Trophoblast cell (in vitro differentiated cells and primary cell): ENCODE measurements around the gene MT1A.

Experiments used
- DNase-seq, 2 donors: peaks; one replicate each; pipeline ENCODE4 v3.0.0-alpha.2; 2016
- H2AFZ ChIP-seq: 2 replicates; pipeline ENCODE4 v1.6.1; 2013; ENCODE audit warnings: low read length, moderate library complexity, mild to moderate bottlenecking; ENCODE audit not compliant: insufficient read depth, poor library complexity
- H2AK5ac ChIP-seq: 2 replicates; pipeline ENCODE4 v1.6.1; 2013; ENCODE audit warnings: mild to moderate bottlenecking, low read length
- H2BK120ac ChIP-seq: 2 replicates; pipeline ENCODE4 v1.6.1; 2013; ENCODE audit warnings: low read length, mild to moderate bottlenecking, moderate library complexity; ENCODE audit not compliant: insufficient read depth, poor library complexity
- H2BK12ac ChIP-seq: 2 replicates; pipeline ENCODE4 v1.6.1; 2013; ENCODE audit warnings: mild to moderate bottlenecking, low read length, moderate library complexity
- H2BK5ac ChIP-seq: 2 replicates; pipeline ENCODE4 v1.6.1; 2013; ENCODE audit warnings: low read length, low read depth, moderate library complexity, mild to moderate bottlenecking; ENCODE audit not compliant: poor library complexity
- H3K14ac ChIP-seq: 2 replicates; pipeline ENCODE4 v1.6.1; 2013; ENCODE audit warnings: mild to moderate bottlenecking, low read length
- H3K18ac ChIP-seq: 2 replicates; pipeline ENCODE4 v1.6.1; 2013; ENCODE audit warnings: mild to moderate bottlenecking, low read length
- H3K23ac ChIP-seq: 2 replicates; pipeline ENCODE4 v1.6.1; 2013; ENCODE audit warnings: low read length
- H3K27ac ChIP-seq: 2 replicates; pipeline ENCODE4 v1.5.1; 2013; ENCODE audit warnings: low read depth, mild to moderate bottlenecking, inconsistent platforms, low read length, moderate library complexity
- H3K27me3 ChIP-seq: 2 replicates; pipeline ENCODE4 v1.6.1; 2013; ENCODE audit warnings: inconsistent platforms, mild to moderate bottlenecking, low read length, moderate library complexity; ENCODE audit not compliant: insufficient read depth
- H3K36me3 ChIP-seq, 2 experiments: 1 replicate in 1 of 2; 2 replicates in 1 of 2; pipeline ENCODE4 v1.6.1; 2013; ENCODE audit warnings: low read length in 2 of 2, mild to moderate bottlenecking in 2 of 2, moderate library complexity in 1 of 2; ENCODE audit not compliant: insufficient read depth in 2 of 2, control insufficient read depth in 1 of 2
- H3K4ac ChIP-seq: 2 replicates; pipeline ENCODE4 v1.6.1; 2013; ENCODE audit warnings: low read depth, mild to moderate bottlenecking, low read length, moderate library complexity
- H3K4me1 ChIP-seq, 2 experiments: 1 replicate in 1 of 2; 2 replicates in 1 of 2; pipeline ENCODE4 v1.6.1; 2013; ENCODE audit warnings: low read length in 2 of 2, mild to moderate bottlenecking in 2 of 2, moderate library complexity in 1 of 2; ENCODE audit not compliant: insufficient read depth in 2 of 2, control insufficient read depth in 1 of 2
- H3K4me2 ChIP-seq: 2 replicates; pipeline ENCODE4 v1.6.1; 2013; ENCODE audit warnings: inconsistent platforms, mild to moderate bottlenecking, low read length, moderate library complexity
- H3K4me3 ChIP-seq: 2 replicates; pipeline ENCODE4 v1.5.1; 2013; ENCODE audit warnings: mild to moderate bottlenecking, low read depth, low read length, inconsistent platforms
- H3K79me1 ChIP-seq: one replicate; pipeline ENCODE4 v1.6.1; 2013; ENCODE audit warnings: low read length
- H3K79me2 ChIP-seq: 2 replicates; pipeline ENCODE4 v1.6.1; 2013; ENCODE audit warnings: low read length, mild to moderate bottlenecking; ENCODE audit not compliant: control insufficient read depth, insufficient read depth, poor library complexity
- H3K9ac ChIP-seq: 2 replicates; pipeline ENCODE4 v1.6.1; 2013; ENCODE audit warnings: mild to moderate bottlenecking, low read length
- H3K9me3 ChIP-seq: 2 replicates; pipeline ENCODE4 v1.6.1; 2013; ENCODE audit warnings: low read depth, mild to moderate bottlenecking, control low read depth, inconsistent platforms, low read length; ENCODE audit not compliant: insufficient read depth
- H4K12ac ChIP-seq: 2 replicates; pipeline ENCODE4 v1.6.1; 2013; ENCODE audit warnings: low read depth, mild to moderate bottlenecking, low read length, moderate library complexity
- H4K8ac ChIP-seq: 2 replicates; pipeline ENCODE4 v1.6.1; 2013; ENCODE audit warnings: low read depth, mild to moderate bottlenecking, low read length, moderate library complexity
- H4K91ac ChIP-seq: one replicate; pipeline ENCODE4 v1.6.1; 2013; ENCODE audit warnings: low read depth, mild to moderate bottlenecking, low read length, moderate library complexity
- WGBS: extraction: QIAGEN DNeasy Blood & Tissue Kit; methylation state at CpG from one replicate; pipeline ENCODE4 v1.1.7; 2013; ENCODE audit warnings: missing lambda C conversion rate; ENCODE audit not compliant: insufficient read length, insufficient coverage; ENCODE audit errors: extremely low coverage; 5-methylcytosine and 5-hydroxymethylcytosine counted together

Gene MT1A

DNA sequence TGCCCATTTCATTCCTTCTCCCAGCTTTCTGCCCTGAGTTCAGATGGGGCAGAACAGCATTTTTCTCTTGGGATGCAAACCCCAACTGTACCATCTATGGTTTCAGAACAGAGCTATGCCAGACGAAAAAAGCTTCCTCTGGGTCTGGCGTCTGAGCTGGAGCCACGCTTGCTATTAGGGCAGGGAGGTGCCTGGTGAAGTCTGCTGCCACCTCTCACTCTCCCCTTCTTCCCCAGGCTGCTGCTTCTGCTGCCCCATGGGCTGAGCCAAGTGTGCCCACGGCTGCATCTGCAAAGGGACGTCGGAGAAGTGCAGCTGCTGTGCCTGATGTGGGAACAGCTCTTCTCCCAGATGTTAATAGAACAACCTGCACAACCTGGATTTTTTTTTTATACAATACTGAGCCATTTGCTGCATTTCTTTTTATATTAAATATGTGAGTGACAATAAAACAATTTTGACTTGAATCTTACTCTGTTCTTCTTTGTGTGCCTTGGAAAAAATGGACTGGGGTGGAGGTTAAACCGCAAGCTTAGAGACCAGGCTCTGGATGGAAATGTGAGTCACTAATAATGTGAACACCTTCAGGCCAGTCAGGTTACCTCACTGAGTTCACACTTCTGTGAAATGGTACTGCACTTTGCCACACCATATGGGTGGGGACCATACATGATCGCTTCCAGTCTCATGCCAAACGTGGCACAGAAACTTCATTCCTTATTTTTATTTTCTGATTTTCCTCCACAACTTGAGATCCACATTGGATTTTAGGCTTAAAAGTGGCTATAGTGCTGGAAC lies 1.7 kb upstream of the MT1A start:
- H4K12ac ChIP-seq: no peak overlapping the region
- peak in 1 of 2 donors; percentile 18 for DNase-seq
- no peak overlapping the region for H2BK12ac ChIP-seq
- H3K4ac ChIP-seq: no peak overlapping the region
- no peak overlapping the region for H3K23ac ChIP-seq
- H3K27me3 ChIP-seq: peaks cover 89% of the 10 kb centered on the region
- H3K79me2 ChIP-seq: no peaks in the 10 kb centered on the region
- no peak overlapping the region for H2BK120ac ChIP-seq
- no peak overlapping the region for H2AK5ac ChIP-seq
- H3K36me3 ChIP-seq: no peaks in the 10 kb centered on the region
- no peak overlapping the region for H3K27ac ChIP-seq
- no peak overlapping the region for H3K18ac ChIP-seq
- WGBS: no CpG with 5 or more reads among the region's 9 CpGs
- peaks cover 0 to 9% of the 10 kb centered on the region in 2 experiments for H3K4me1 ChIP-seq
- no peak overlapping the region for H3K14ac ChIP-seq
- no peak overlapping the region for H2AFZ ChIP-seq
- H3K9ac ChIP-seq: no peak overlapping the region
- no peaks in the 10 kb centered on the region for H3K79me1 ChIP-seq
- no peak overlapping the region for H3K4me2 ChIP-seq
- peaks cover 11% of the 10 kb centered on the region for H3K9me3 ChIP-seq
- no peak overlapping the region for H3K4me3 ChIP-seq
- no peak overlapping the region for H2BK5ac ChIP-seq
- H4K91ac ChIP-seq: no peak overlapping the region
- H4K8ac ChIP-seq: no peak overlapping the region

DNA sequence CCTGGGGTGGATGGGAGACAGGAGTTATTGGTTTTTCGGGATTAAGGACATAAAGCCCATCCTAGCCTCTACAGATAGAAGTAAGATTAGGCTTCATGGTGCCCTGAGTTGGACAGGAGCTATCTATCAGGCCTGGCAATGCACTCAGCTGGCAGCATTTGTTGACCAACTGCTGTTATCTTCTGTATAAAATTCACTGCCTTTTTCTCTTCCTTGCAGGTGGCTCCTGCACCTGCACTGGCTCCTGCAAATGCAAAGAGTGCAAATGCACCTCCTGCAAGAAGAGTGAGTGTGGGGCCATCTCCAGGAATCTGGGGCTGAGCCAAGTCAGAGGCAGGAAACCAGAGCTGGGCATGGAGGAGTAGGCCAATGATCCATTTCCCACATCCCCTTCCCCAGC lies 579 bp downstream of the MT1A start:
- no peak overlapping the region for H3K9ac ChIP-seq
- WGBS: no CpG with 5 or more reads among the region's 1 CpG

DNA sequence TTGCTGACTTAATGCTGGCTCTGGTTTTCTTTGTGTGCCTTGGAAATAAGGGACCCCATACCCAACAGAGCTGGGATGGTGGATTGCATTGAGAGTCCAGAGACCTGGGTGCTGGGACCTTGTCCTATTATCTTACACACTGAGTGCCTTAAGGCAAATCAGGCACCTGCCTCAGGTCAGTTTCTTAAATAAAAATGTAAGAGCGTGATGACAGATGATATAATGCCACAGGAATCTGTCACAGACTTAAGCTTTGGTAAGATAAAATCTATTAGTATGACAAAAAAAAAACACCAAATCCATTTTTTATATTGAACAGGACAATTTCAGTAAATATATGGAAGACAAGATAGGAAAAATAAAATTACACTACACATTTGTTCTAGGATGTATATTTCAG lies 1.6 kb downstream of the MT1A start:
- Histone ChIP-seq H3K14ac (no peak overlapping the region), H3K79me2 (no peaks in the 10 kb centered on the region), H4K8ac (no peak overlapping the region), H2BK5ac (no peak overlapping the region), H3K79me1 (no peaks in the 10 kb centered on the region), H3K36me3 (no peaks in the 10 kb centered on the region), H2AK5ac (no peak overlapping the region), H3K18ac (no peak overlapping the region), H2AFZ (no peak overlapping the region), H2BK12ac (no peak overlapping the region), H3K4me1 (peaks cover 3 to 5% of the 10 kb centered on the region in 2 experiments), H3K4me2 (no peak overlapping the region), H3K27ac (no peak overlapping the region), H3K23ac (no peak overlapping the region), H3K9me3 (peaks cover 9% of the 10 kb centered on the region), H4K91ac (no peak overlapping the region), H3K4ac (no peak overlapping the region), H4K12ac (no peak overlapping the region), H3K27me3 (peaks cover 87% of the 10 kb centered on the region), H3K9ac (no peak overlapping the region), H2BK120ac (no peak overlapping the region), H3K4me3 (no peak overlapping the region)
- WGBS: no CpG with 5 or more reads among the region's 1 CpG
- peak in 1 of 2 donors; percentile 53 for DNase-seq

More for the DNA sequence above, 579 bp downstream of the MT1A start:
- Histone ChIP-seq H3K4ac (no peak overlapping the region), H2AFZ (no peak overlapping the region), H2BK120ac (no peak overlapping the region), H3K4me3 (no peak overlapping the region), H3K27me3 (peaks cover 92% of the 10 kb centered on the region), H2BK12ac (no peak overlapping the region), H3K27ac (no peak overlapping the region), H2AK5ac (no peak overlapping the region), H2BK5ac (no peak overlapping the region), H3K4me1 (peaks cover 3 to 5% of the 10 kb centered on the region in 2 experiments), H3K4me2 (no peak overlapping the region), H3K9me3 (peaks cover 10% of the 10 kb centered on the region), H3K79me2 (no peaks in the 10 kb centered on the region), H4K91ac (no peak overlapping the region), H3K79me1 (no peaks in the 10 kb centered on the region), H4K12ac (no peak overlapping the region), H4K8ac (no peak overlapping the region), H3K23ac (no peak overlapping the region), H3K36me3 (no peaks in the 10 kb centered on the region), H3K18ac (no peak overlapping the region), H3K14ac (no peak overlapping the region)
- no peak for DNase-seq

DNA sequence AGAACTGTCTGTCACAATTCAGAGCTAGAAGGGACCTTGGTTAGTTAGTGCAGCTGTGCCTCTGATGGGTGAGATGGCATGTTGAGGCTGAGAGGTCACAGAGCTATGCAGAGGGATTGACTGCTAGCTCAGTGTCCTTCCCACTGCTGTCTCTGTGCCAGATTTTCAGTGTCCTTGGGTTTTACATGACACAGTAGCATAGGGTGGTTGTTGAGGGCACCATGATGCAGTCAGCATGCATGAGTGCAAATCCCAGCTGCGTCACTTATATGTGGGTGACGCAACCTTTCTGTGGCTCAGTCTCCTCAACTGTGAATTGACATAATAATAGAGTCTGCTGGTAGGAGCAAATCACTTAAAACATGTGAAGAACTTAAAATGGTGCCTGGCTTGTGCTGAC lies 2.7 kb downstream of the MT1A start:
- H2AFZ ChIP-seq: no peak overlapping the region
- DNase-seq: peak; percentile 75 to 91
- H3K9me3 ChIP-seq: peaks cover 8% of the 10 kb centered on the region
- no peak overlapping the region for H4K91ac ChIP-seq
- H2BK5ac ChIP-seq: no peak overlapping the region
- no peak overlapping the region for H3K9ac ChIP-seq
- no peaks in the 10 kb centered on the region for H3K79me2 ChIP-seq
- no peak overlapping the region for H3K27ac ChIP-seq
- H3K36me3 ChIP-seq: no peaks in the 10 kb centered on the region
- peaks cover 3 to 5% of the 10 kb centered on the region in 2 experiments for H3K4me1 ChIP-seq
- no peak overlapping the region for H3K23ac ChIP-seq
- no peak overlapping the region for H4K12ac ChIP-seq
- H3K18ac ChIP-seq: no peak overlapping the region
- H3K27me3 ChIP-seq: peaks cover 78% of the 10 kb centered on the region
- H2BK12ac ChIP-seq: no peak overlapping the region
- no peaks in the 10 kb centered on the region for H3K79me1 ChIP-seq
- H3K4ac ChIP-seq: no peak overlapping the region
- no peak overlapping the region for H3K14ac ChIP-seq
- no peak overlapping the region for H4K8ac ChIP-seq
- no peak overlapping the region for H2AK5ac ChIP-seq
- no peak overlapping the region for H2BK120ac ChIP-seq
- no peak overlapping the region for H3K4me2 ChIP-seq
- WGBS: no CpG with 5 or more reads among the region's 2 CpGs
- H3K4me3 ChIP-seq: no peak overlapping the region
